Measurements from ENCODE around the gene GNG4.
A peak's percentile ranks its signal among the peaks of the same experiment; 100 is the strongest.
"Not testable (repeated sequence)": the region's sequence is repeated elsewhere in the genome, so short reads cannot be mapped to it uniquely, and the experiment has no call there.

GNG4 gene

GRCh38 chr1:235637756-235638534 is 11.6 kb downstream of the GNG4 start:
- no peak for DNase-seq (ENCODE audit: low read depth)
- Histone ChIP-seq H3K9me3 (ENCODE audit: control insufficient read depth, low read length) (no peaks in the 10 kb centered on the region), H3K36me3 (ENCODE audit: control insufficient read depth, insufficient read depth, low read length, severe bottlenecking) (no peaks in the 10 kb centered on the region), H3K4me3 (ENCODE audit: low read length) (no peak overlapping the region), H3K27me3 (replicated peaks; ENCODE audit: control insufficient read depth, insufficient read depth, low read length) (peaks cover 34% of the 10 kb centered on the region), H3K4me1 (ENCODE audit: control insufficient read depth, insufficient read depth, low read length) (peaks cover 2% of the 10 kb centered on the region), H3K9ac (ENCODE audit: low read length) (no peak overlapping the region)

- Histone ChIP-seq H3K36me3 (ENCODE audit: control insufficient read depth, insufficient read depth, low read length, severe bottlenecking) (no peaks in the 10 kb centered on the region), H3K4me3 (ENCODE audit: low read length) (no peak overlapping the region), H3K9me3 (ENCODE audit: control insufficient read depth, low read length) (no peaks in the 10 kb centered on the region), H3K9ac (ENCODE audit: low read length) (no peak overlapping the region), H3K27me3 (replicated peaks; ENCODE audit: control insufficient read depth, insufficient read depth, low read length) (peaks cover 30% of the 10 kb centered on the region), H3K4me1 (ENCODE audit: control insufficient read depth, insufficient read depth, low read length) (peaks cover 12% of the 10 kb centered on the region)
- no peak for DNase-seq (ENCODE audit: low read depth)
These were observed 13.5 kb downstream of the GNG4 start for GRCh38 chr1:235635938-235636662.

- H3K4me3 ChIP-seq (ENCODE audit: low read length), result peak overlapping the region; percentile 80
These were observed 16.8 kb downstream of the GNG4 start for GRCh38 chr1:235632506-235633401.

GRCh38 chr1:235631816-235632215 is 17.8 kb downstream of the GNG4 start:
- Histone ChIP-seq H3K9ac (ENCODE audit: low read length) (no peak overlapping the region), H3K4me3 (ENCODE audit: low read length) (peak overlapping the region; percentile 80), H3K9me3 (ENCODE audit: control insufficient read depth, low read length) (no peaks in the 10 kb centered on the region), H3K4me1 (ENCODE audit: control insufficient read depth, insufficient read depth, low read length) (peaks cover 12% of the 10 kb centered on the region), H3K36me3 (ENCODE audit: control insufficient read depth, insufficient read depth, low read length, severe bottlenecking) (no peaks in the 10 kb centered on the region), H3K27me3 (replicated peaks; ENCODE audit: control insufficient read depth, insufficient read depth, low read length) (peaks cover 17% of the 10 kb centered on the region)
- no peak for DNase-seq (ENCODE audit: low read depth)

More at GRCh38 chr1:235632506-235633401, 16.8 kb downstream of the GNG4 start:
- peak; percentile 33 for DNase-seq (ENCODE audit: low read depth)
- Histone ChIP-seq H3K4me1 (ENCODE audit: control insufficient read depth, insufficient read depth, low read length) (peaks cover 12% of the 10 kb centered on the region), H3K9me3 (ENCODE audit: control insufficient read depth, low read length) (no peaks in the 10 kb centered on the region), H3K36me3 (ENCODE audit: control insufficient read depth, insufficient read depth, low read length, severe bottlenecking) (no peaks in the 10 kb centered on the region), H3K9ac (ENCODE audit: low read length) (peak overlapping the region; percentile 14), H3K27me3 (replicated peaks; ENCODE audit: control insufficient read depth, insufficient read depth, low read length) (peaks cover 18% of the 10 kb centered on the region)

GRCh38 chr1:235628316-235629005 is 21.1 kb downstream of the GNG4 start:
- Histone ChIP-seq H3K9ac (ENCODE audit: low read length) (no peak overlapping the region), H3K9me3 (ENCODE audit: control insufficient read depth, low read length) (no peaks in the 10 kb centered on the region), H3K27me3 (replicated peaks; ENCODE audit: control insufficient read depth, insufficient read depth, low read length) (peaks cover 21% of the 10 kb centered on the region), H3K36me3 (ENCODE audit: control insufficient read depth, insufficient read depth, low read length, severe bottlenecking) (no peaks in the 10 kb centered on the region), H3K4me3 (ENCODE audit: low read length) (no peak overlapping the region), H3K4me1 (ENCODE audit: control insufficient read depth, insufficient read depth, low read length) (peaks cover 12% of the 10 kb centered on the region)
- DNase-seq (ENCODE audit: low read depth), result no peak

GRCh38 chr1:235625831-235626230 is 23.8 kb downstream of the GNG4 start:
- Histone ChIP-seq H3K4me1 (ENCODE audit: control insufficient read depth, insufficient read depth, low read length) (no peaks in the 10 kb centered on the region), H3K9ac (ENCODE audit: low read length) (no peak overlapping the region), H3K27me3 (replicated peaks; ENCODE audit: control insufficient read depth, insufficient read depth, low read length) (peaks cover 28% of the 10 kb centered on the region), H3K9me3 (ENCODE audit: control insufficient read depth, low read length) (no peaks in the 10 kb centered on the region), H3K4me3 (ENCODE audit: low read length) (no peak overlapping the region), H3K36me3 (ENCODE audit: control insufficient read depth, insufficient read depth, low read length, severe bottlenecking) (no peaks in the 10 kb centered on the region)
- no peak for DNase-seq (ENCODE audit: low read depth)

- no peaks in the 10 kb centered on the region for H3K9me3 ChIP-seq (ENCODE audit: control insufficient read depth, low read length)
- DNase-seq (ENCODE audit: low read depth), result no peak
- H3K9ac ChIP-seq (ENCODE audit: low read length), result no peak overlapping the region
- peaks cover 28% of the 10 kb centered on the region for H3K27me3 ChIP-seq (replicated peaks; ENCODE audit: control insufficient read depth, insufficient read depth, low read length)
- no peaks in the 10 kb centered on the region for H3K36me3 ChIP-seq (ENCODE audit: control insufficient read depth, insufficient read depth, low read length, severe bottlenecking)
- no peaks in the 10 kb centered on the region for H3K4me1 ChIP-seq (ENCODE audit: control insufficient read depth, insufficient read depth, low read length)
- no peak overlapping the region for H3K4me3 ChIP-seq (ENCODE audit: low read length)
These were observed 24.2 kb downstream of the GNG4 start for GRCh38 chr1:235625340-235625739.

GRCh38 chr1:235624721-235625333 is 24.8 kb downstream of the GNG4 start:
- Histone ChIP-seq H3K9me3 (ENCODE audit: control insufficient read depth, low read length) (no peaks in the 10 kb centered on the region), H3K9ac (ENCODE audit: low read length) (no peak overlapping the region), H3K4me1 (ENCODE audit: control insufficient read depth, insufficient read depth, low read length) (no peaks in the 10 kb centered on the region), H3K27me3 (replicated peaks; ENCODE audit: control insufficient read depth, insufficient read depth, low read length) (peaks cover 25% of the 10 kb centered on the region), H3K4me3 (ENCODE audit: low read length) (no peak overlapping the region), H3K36me3 (ENCODE audit: control insufficient read depth, insufficient read depth, low read length, severe bottlenecking) (no peaks in the 10 kb centered on the region)
- DNase-seq (ENCODE audit: low read depth), result peak; percentile 53

- peaks cover 25% of the 10 kb centered on the region for H3K27me3 ChIP-seq (replicated peaks; ENCODE audit: control insufficient read depth, insufficient read depth, low read length)
- H3K4me1 ChIP-seq (ENCODE audit: control insufficient read depth, insufficient read depth, low read length), result peaks cover 5% of the 10 kb centered on the region
- H3K36me3 ChIP-seq (ENCODE audit: control insufficient read depth, insufficient read depth, low read length, severe bottlenecking), result no peaks in the 10 kb centered on the region
- no peak overlapping the region for H3K4me3 ChIP-seq (ENCODE audit: low read length)
- no peak overlapping the region for H3K9ac ChIP-seq (ENCODE audit: low read length)
- no peaks in the 10 kb centered on the region for H3K9me3 ChIP-seq (ENCODE audit: control insufficient read depth, low read length)
- DNase-seq (ENCODE audit: low read depth), result no peak
These were observed 26.4 kb downstream of the GNG4 start for GRCh38 chr1:235622936-235623779.

GRCh38 chr1:235619149-235619548 is 30.4 kb downstream of the GNG4 start:
- H3K9me3 ChIP-seq (ENCODE audit: control insufficient read depth, low read length); H3K36me3 ChIP-seq (ENCODE audit: control insufficient read depth, insufficient read depth, low read length, severe bottlenecking): not testable (repeated sequence)

More at GRCh38 chr1:235619149-235619548, 30.4 kb downstream of the GNG4 start:
- not testable (repeated sequence) for H3K4me1 ChIP-seq (ENCODE audit: control insufficient read depth, insufficient read depth, low read length); H3K4me3 ChIP-seq (ENCODE audit: low read length); H3K9ac ChIP-seq (ENCODE audit: low read length)
- H3K27me3 ChIP-seq (replicated peaks; ENCODE audit: control insufficient read depth, insufficient read depth, low read length), result peaks cover 24% of the 10 kb centered on the region
- peak; percentile 21 for DNase-seq (ENCODE audit: low read depth)

All from adipocyte (in vitro differentiated cells).